ENCODE results near the gene MVP. TPM values are rescaled to one million over a fixed set of nuclear protein-coding genes. Genes with fewer than 3 reads are reported as not detected.
A peak's percentile ranks its signal among the peaks of the same experiment; 100 is the strongest.

Gene MVP
- total RNA-seq, 1 experiment from 2014 or later, result 27.3 TPM

DNA sequence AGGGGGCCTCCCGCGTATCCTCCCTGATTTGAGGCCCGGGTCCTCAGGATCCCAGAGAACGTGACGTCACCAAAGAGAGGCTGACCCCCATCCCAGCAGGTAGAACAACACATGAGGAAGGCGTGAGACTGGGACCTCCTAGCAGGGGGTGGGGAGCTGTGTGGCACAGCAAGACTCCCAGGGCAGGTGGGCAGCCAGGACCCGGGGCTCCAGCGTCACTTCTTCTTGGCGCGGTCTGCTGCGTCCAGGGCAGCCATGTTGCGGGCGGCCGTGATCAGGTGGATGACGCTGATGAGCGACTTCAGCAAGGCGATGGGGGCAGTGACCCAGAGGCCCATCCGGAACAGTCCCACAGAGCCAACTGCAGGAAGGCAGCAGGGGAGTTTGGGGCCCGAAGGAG lies 38.7 kb downstream of the MVP start:
- Histone ChIP-seq H3K27me3 (ENCODE audit: low read length) (no peaks in the 10 kb centered on the region), H3F3A (ENCODE audit: low read length, unreplicated experiment) (no peaks in the 10 kb centered on the region), H3K4me2 (ENCODE audit: low read length) (no peak overlapping the region), H3K9me2 (replicated peaks; ENCODE audit: low read length) (no peaks in the 10 kb centered on the region), H3K4me3 (ENCODE audit: low read length) (no peak overlapping the region), H3K9ac (ENCODE audit: low read length) (no peak overlapping the region), H3K36me3 (ENCODE audit: low read depth, low read length) (no peaks in the 10 kb centered on the region), H3K79me2 (ENCODE audit: low read length) (peaks cover 17% of the 10 kb centered on the region), H2AFZ (ENCODE audit: low read length) (no peak overlapping the region), H3K4me1 (ENCODE audit: insufficient read depth, low read length) (no peaks in the 10 kb centered on the region), H3K9me3 (ENCODE audit: low read length) (no peaks in the 10 kb centered on the region), H4K20me1 (ENCODE audit: low read length) (no peaks in the 10 kb centered on the region), H3K27ac (ENCODE audit: low read length) (no peak overlapping the region)
- ChIA-PET POLR2A (ENCODE audit: unreplicated experiment) (no interaction called here), CTCF (no interaction called here)
- ATAC-seq (no peak), DNase-seq (no peak)
- no TSS peak for BruUV-seq (replicated peaks)
- TF ChIP-seq, protein P1, sequence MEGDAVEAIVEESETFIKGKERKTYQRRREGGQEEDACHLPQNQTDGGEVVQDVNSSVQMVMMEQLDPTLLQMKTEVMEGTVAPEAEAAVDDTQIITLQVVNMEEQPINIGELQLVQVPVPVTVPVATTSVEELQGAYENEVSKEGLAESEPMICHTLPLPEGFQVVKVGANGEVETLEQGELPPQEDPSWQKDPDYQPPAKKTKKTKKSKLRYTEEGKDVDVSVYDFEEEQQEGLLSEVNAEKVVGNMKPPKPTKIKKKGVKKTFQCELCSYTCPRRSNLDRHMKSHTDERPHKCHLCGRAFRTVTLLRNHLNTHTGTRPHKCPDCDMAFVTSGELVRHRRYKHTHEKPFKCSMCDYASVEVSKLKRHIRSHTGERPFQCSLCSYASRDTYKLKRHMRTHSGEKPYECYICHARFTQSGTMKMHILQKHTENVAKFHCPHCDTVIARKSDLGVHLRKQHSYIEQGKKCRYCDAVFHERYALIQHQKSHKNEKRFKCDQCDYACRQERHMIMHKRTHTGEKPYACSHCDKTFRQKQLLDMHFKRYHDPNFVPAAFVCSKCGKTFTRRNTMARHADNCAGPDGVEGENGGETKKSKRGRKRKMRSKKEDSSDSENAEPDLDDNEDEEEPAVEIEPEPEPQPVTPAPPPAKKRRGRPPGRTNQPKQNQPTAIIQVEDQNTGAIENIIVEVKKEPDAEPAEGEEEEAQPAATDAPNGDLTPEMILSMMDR (conservative IDR thresholded peaks at IDR 0.05; ENCODE audit: low read depth, low read length), result no peak
- TF ChIP-seq EZH2phosphoT487 (IDR thresholded peaks at IDR 0.05; ENCODE audit: borderline replicate concordance, low read length) (no peak), EZH2 (IDR thresholded peaks at IDR 0.05; ENCODE audit: low read length, unreplicated experiment) (no peak)
- intact Hi-C loops (cut with micrococcal nuclease), result no loop called here

DNA sequence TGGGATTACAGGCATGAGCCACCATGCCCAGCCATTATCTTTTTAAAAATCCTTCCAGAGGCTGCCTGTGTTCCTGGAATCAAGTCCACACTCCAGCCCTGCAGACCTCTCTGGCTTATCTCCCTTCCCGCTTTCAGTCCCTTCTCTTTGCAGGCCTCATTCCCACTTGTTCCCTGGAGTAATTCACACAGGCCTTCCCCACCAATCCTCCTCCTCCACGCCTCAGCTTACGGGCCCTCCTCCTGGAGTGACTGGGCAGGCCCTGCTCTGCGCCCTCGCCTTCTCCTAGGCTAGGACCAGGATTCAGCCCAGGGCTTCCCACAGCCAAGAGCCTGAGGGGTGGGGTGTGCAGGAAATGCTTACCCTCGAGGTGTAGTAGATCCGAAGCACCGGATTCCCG lies 40.0 kb downstream of the MVP start:
- Histone ChIP-seq H2AFZ (ENCODE audit: low read length) (no peak overlapping the region), H3K9ac (ENCODE audit: low read length) (no peak overlapping the region), H3K27ac (ENCODE audit: low read length) (no peak overlapping the region), H4K20me1 (ENCODE audit: low read length) (no peaks in the 10 kb centered on the region), H3K4me2 (ENCODE audit: low read length) (no peak overlapping the region), H3K4me1 (ENCODE audit: insufficient read depth, low read length) (no peaks in the 10 kb centered on the region), H3K9me3 (ENCODE audit: low read length) (no peaks in the 10 kb centered on the region), H3K27me3 (ENCODE audit: low read length) (no peaks in the 10 kb centered on the region), H3K36me3 (ENCODE audit: low read depth, low read length) (no peaks in the 10 kb centered on the region), H3K9me2 (replicated peaks; ENCODE audit: low read length) (no peaks in the 10 kb centered on the region), H3K79me2 (ENCODE audit: low read length) (peaks cover 17% of the 10 kb centered on the region), H3K4me3 (ENCODE audit: low read length) (no peak overlapping the region), H3F3A (ENCODE audit: low read length, unreplicated experiment) (no peaks in the 10 kb centered on the region)
- TF ChIP-seq EZH2 (IDR thresholded peaks at IDR 0.05; ENCODE audit: low read length, unreplicated experiment) (no peak), EZH2phosphoT487 (IDR thresholded peaks at IDR 0.05; ENCODE audit: borderline replicate concordance, low read length) (no peak)
- TF ChIP-seq, protein P1 (conservative IDR thresholded peaks at IDR 0.05; ENCODE audit: low read depth, low read length), result no peak
- ChIA-PET POLR2A (ENCODE audit: unreplicated experiment) (no interaction called here), CTCF (no interaction called here)
- no TSS peak for BruUV-seq (replicated peaks)
- DNase-seq (no peak), ATAC-seq (no peak)
- intact Hi-C loops (cut with micrococcal nuclease), result loop anchor here (5.0 kb wide), 2 partner anchors 43 to 162 kb away; partner anchors contain the start of genes C16orf92 and PAGR1

DNA sequence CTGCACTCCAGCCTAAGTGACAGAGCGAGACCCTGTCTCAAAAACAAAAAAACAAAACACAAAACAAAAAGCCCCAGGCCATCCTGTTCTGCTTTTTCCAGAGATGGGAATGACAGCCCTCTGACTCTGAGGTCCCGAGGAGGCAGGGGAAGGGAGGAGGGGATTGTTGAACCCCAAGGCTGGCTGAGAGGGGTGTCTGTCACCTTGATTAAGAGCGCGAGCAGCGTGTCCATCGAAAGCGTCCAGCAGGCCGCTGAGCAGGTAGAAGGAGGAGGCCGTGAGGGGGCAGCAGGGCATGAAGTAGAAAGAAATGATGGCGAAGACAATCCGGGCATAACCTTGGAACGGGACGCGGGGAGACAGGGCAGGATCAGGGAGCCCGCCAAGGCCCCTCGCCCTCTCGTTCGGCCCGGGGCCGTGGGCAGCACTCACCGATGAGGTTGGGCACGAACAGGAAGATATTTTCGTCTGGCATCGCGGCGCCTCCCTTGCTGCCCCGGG lies 42.2 kb downstream of the MVP start:
- ATAC-seq, result peak; percentile 30
- Histone ChIP-seq H3F3A (ENCODE audit: low read length, unreplicated experiment) (no peaks in the 10 kb centered on the region), H3K4me1 (ENCODE audit: insufficient read depth, low read length) (no peaks in the 10 kb centered on the region), H3K9me3 (ENCODE audit: low read length) (no peaks in the 10 kb centered on the region), H3K36me3 (ENCODE audit: low read depth, low read length) (no peaks in the 10 kb centered on the region), H3K9me2 (replicated peaks; ENCODE audit: low read length) (no peaks in the 10 kb centered on the region), H4K20me1 (ENCODE audit: low read length) (no peaks in the 10 kb centered on the region), H3K27me3 (ENCODE audit: low read length) (no peaks in the 10 kb centered on the region), H3K79me2 (ENCODE audit: low read length) (peaks cover 17% of the 10 kb centered on the region), H2AFZ (ENCODE audit: low read length) (peak overlapping the region; percentile 78), H3K4me2 (ENCODE audit: low read length) (peak overlapping the region; percentile 92), H3K4me3 (ENCODE audit: low read length) (peak overlapping the region; percentile 78), H3K9ac (ENCODE audit: low read length) (peak overlapping the region; percentile 77), H3K27ac (ENCODE audit: low read length) (no peak overlapping the region)
- POLR2A ChIA-PET (ENCODE audit: unreplicated experiment), result no interaction called here
- BruUV-seq (replicated peaks), result no TSS peak
- intact Hi-C loops (cut with micrococcal nuclease), result loop anchor here (2.0 to 5.0 kb wide), 3 partner anchors 45 to 160 kb away; partner anchors contain the start of genes C16orf92, INO80E and PAGR1
- TF ChIP-seq, protein P1 (conservative IDR thresholded peaks at IDR 0.05; ENCODE audit: low read depth, low read length), result no peak
- TF ChIP-seq EZH2phosphoT487 (IDR thresholded peaks at IDR 0.05; ENCODE audit: borderline replicate concordance, low read length) (no peak), EZH2 (IDR thresholded peaks at IDR 0.05; ENCODE audit: low read length, unreplicated experiment) (no peak)
- peak; percentile 5 for DNase-seq
- CTCF ChIA-PET, result no interaction called here
